Measurements from ENCODE around the gene AACS.

DNA sequence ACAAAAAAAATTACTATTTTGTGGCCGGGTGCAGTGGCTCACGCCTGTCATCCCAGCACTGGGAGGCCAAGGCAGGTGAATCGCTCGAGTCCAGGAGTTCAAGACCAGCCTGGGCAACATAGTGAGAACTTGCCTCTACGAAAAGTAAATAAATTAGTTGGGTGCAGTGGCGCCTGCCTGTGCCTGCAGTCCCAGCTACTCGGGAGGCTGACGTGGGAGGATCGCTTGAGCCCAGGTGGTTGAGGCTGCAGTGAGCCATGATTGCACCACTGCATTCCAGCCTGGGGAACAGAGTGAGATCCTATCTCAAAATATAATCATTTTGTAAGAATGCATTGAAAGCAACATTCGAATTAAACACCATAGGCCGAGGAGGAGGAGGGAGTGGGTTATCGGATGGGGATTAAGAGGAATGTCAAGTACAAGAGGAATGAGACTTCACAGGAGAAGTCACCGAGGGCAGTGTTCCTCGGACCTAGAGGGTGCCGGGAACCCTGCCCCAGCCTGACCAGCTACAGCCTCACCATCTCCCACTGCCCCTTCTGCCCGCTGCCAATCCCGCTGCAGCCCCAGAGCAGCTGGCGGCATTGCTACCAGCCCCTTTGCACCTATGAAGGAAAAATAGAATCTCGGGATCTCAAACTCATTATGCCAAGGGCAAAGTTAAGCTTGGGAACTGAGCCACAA, 32.6 kb upstream of the AACS start:
- TF ChIP-seq, protein P1, sequence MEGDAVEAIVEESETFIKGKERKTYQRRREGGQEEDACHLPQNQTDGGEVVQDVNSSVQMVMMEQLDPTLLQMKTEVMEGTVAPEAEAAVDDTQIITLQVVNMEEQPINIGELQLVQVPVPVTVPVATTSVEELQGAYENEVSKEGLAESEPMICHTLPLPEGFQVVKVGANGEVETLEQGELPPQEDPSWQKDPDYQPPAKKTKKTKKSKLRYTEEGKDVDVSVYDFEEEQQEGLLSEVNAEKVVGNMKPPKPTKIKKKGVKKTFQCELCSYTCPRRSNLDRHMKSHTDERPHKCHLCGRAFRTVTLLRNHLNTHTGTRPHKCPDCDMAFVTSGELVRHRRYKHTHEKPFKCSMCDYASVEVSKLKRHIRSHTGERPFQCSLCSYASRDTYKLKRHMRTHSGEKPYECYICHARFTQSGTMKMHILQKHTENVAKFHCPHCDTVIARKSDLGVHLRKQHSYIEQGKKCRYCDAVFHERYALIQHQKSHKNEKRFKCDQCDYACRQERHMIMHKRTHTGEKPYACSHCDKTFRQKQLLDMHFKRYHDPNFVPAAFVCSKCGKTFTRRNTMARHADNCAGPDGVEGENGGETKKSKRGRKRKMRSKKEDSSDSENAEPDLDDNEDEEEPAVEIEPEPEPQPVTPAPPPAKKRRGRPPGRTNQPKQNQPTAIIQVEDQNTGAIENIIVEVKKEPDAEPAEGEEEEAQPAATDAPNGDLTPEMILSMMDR (optimal IDR thresholded peaks at IDR 0.05 in 1 of 3, IDR thresholded peaks at IDR 0.05 in 1 of 3, conservative IDR thresholded peaks at IDR 0.05 in 1 of 3; ENCODE audit: extremely low read depth in 1 of 3, insufficient read depth in 2 of 3, low read length in 3 of 3), result no peak
- no peak for TF ChIP-seq EZH2 (IDR thresholded peaks at IDR 0.05; ENCODE audit: low read length)
